HG03175 (cell line): ENCODE data around the gene MINDY1.
A peak's percentile ranks its signal among the peaks of the same experiment; 100 is the strongest.

Experiments used
- ATAC-seq: cut with Tn5 transposase; IDR thresholded peaks from one replicate; pipeline ENCODE4 v1.9.1; 2021; ENCODE audit warnings: mild to moderate bottlenecking, moderate library complexity; ENCODE audit not compliant: unreplicated experiment

Gene MINDY1

DNA sequence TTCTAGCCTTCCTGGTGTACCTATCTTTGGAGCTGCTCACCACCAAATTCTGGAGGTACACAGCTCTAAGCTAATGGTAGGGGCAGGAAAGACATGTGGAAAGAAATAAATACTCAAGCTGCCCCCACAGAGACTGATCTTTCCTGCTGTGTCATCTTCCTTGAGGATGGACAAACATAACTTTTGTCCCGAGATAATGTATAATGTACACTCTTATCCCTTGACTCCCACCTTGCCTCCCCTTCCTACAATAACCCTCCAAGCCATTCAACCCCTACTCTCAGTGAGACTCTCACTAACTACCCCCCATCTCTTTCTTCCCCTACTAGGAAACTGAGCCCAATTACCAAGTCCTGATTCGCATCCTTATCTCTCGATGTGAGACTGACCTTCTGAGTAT lies 12.5 kb downstream of the MINDY1 start:
- ATAC-seq, result no peak

DNA sequence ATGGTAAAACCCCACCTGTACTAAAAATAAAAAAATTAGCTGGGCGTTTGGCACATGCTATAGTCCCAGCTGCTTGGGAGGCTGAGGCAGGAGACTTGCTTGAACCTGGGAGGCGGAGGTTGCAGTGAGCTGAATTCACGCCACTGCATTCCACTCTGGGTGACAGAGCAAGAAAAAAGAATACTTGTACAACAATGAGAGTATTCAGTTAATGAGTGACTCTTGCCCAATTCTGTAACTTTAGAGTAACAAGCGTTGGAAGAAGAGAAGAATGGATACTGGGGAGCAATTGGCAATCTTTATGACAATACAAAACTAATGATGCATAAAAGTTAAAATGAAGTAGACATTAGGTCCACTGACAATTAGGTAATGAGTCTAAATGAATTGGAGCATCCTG lies 14.1 kb downstream of the MINDY1 start:
- ATAC-seq, result no peak

DNA sequence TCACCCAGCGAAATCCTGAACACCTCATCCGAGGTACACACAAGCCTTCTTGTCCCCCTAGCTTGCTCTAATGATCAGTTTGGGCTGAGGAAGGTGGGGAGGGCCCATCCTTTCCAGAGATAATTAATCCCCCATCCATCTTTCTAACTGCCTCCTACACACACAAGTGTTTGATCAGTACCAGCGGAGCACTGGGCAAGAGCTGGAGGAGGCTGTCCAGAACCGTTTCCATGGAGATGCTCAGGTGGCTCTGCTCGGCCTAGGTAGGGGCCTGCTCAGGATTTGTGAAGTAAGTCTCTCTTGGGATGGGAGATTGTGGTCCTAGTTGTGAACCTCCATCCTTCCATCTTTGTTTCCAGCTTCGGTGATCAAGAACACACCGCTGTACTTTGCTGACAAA lies 18.8 kb downstream of the MINDY1 start:
- no peak for ATAC-seq

DNA sequence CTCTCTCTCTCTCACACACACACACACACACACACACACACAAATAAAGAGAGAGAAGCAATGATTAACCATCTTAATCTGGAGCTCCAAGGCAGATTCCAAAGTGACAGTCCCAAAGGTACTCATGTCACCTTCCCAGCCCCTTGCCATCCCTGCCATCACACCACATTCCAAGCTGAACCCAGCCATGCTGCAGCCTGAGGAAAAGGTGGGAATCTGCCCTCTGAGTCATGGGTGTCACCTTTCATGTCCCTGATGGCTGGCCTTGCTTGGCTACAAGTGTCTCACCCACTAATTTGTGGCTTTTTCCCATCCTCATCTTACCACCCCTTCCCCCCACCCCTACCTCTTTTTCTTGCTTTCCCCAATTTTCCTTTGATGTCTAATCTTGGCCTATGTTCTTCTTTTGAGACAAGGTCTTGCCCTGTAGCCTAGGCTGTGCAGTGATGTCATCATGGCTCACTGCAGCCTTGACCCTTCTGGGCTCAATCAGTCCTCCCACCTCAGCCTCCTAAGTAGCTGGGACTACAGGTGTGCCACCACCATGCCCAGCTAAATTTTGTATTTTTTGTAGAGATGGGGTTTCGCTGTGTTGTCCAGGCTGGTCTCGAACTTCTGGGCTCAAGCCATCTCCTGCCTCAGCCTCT lies 21.4 kb downstream of the MINDY1 start:
- no peak for ATAC-seq

DNA sequence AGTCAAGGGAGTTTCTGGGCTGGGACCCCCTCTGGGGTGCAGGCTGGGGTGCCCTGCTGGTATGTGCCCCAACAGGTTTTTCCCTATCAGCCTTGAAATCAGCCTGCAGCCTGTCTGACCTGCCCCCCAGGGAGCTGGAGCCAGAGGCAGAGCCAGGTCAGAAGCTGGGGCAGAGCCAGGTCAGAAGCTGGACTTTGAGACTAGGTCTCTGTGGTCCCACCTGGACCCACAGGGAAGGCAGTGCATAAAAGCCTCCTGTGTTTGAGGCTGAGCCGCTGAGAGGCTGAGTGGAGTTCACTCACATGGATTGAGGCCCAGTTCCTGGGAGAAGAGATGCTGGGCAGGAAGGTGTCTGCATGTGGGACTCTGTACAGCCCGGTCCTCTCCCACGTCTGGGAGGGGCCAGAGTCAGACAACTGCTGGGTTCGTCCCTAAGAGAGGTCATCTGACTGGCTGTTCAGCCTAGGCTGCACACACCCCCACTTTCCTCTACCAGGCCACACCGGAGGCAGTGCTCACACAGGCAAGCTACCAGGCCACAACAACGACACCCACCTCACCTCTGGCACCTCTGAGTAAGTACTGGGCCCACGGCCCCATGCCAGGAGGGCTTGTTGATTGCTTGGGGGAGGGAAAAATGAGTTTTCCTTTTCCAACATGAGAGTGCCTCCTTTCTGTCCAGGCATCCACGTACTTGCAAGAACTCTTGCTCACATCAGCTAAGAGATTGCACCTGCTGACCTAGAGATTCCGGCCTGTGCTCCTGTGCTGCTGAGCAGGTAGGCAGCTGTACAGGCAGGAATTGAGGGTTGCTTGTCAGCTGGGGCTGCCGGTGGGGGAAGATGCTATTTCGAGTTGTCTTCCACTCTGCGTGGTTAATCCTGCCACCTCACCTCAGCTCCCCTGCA lies 24.6 kb downstream of the MINDY1 start, which contains the start of gene ANXA9:
Gene ANXA9, plus strand, starts transcription at position 488 of the 908 bp plus-strand sequence. CDS start 814 bp downstream, outside the sequence.
- ATAC-seq, result no peak

DNA sequence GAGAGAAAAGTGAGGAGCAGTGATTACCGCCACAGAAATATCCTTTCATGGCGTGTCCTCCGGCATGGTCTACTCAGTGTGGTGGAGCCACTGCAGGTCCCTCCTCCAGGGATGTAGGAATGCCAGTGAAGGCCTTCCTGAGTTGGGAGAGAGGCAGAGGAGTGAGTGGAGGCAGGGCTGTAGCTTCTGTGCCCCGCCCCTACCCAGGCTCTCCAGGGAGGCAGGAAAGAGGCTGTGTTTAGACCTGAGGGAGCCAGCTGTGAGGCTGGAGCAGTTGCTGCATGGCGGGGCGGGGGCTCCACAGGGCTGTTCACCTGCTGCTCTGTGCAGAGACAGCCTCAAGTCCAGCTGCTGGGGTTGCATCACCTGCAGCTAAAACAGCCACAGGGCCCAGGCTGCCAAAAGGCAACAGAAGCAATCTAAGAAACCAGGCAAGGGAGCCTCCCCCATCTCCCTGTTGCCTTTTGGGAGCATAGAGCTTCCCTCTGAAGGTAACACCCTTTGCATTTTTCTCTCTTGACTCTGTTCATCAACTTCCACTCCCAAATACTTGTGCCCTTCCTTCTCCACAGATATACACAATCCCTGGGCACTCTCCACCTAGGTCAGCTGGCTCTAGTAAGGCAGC lies 25.4 kb downstream of the MINDY1 start:
- no peak for ATAC-seq

DNA sequence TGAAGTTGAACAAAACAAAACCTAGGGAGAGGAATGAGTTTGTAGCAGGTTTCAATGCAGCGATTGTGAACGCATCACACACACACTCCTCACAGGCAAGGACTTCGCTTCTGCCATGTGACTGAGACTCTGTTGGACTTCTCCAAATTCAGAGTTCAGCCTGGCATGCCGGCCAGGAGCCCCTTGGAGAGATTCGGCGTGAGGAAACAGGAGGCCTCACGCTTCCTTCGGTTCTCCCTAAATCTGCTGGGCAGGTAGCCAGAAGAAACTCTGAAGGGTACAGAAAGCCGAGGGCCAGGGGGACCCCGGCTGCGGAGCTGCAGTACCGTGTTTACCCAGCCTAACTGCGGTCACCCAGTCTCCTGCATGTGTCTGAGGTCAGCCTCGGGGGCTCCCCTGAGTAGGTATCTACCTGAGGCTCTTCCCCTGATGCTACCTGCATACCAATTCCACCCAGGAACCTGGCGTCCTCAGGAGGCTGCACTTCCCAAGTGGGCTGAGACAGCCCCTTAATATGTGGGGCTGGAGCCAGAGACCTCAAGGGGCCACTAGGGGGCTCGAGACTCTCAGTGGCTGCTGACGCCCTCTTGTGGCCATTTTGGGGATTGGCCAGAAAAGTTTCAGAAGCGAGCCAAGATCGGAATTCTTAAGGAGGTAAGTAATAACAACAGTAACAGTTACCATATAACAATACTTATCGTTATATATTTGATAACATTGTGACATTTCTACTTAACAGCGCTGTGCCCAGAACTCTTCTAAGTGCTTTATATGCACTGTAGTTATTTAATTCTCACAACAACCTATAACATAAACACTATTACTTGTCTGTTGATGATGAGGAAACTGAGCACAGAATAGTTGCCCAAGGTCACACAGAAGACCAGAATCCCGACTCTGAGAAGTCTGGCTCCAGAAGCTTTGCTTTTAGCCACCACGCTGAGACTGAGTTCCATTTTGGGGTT lies 27.3 kb downstream of the MINDY1 start:
- peak; percentile 45 for ATAC-seq

DNA sequence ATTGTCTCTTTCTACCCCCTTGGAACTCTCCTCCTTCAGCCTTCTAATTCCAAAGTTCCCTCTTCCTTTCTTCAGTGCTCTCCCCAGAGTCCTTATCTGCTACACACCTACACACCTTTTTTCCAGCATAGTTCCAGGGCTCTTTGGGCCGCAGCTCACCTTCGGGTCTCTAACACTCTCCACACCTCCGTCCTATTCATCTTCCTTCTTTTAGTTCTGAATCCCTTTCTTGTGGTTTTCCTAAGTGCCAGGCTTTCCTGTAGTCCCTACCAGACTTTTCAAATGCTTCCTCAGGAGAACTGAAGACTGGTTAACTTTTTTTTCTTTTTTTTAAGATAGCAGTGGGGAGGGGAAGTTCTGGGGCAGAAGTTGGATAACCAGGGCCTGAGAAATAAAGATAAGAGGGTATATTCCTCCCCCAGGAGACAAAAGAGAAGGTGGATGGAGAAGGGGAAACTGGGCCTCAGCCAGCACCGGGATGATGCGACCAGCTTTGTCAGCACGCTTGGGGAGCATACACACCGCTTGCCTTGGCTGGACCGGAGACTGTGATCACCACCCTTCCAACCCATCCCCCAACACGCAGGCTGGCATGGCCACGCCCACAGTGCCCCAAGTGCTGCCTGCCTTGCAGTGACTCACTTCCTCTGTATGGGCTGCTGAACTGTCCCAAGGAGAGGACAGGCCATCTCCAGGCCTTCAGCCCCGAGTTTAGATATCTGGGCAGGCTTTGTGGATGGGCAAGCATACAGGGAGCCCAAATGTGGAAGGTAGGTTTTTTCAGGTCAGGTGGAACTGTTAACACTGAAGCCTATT lies 29.6 kb downstream of the MINDY1 start:
- no peak for ATAC-seq

DNA sequence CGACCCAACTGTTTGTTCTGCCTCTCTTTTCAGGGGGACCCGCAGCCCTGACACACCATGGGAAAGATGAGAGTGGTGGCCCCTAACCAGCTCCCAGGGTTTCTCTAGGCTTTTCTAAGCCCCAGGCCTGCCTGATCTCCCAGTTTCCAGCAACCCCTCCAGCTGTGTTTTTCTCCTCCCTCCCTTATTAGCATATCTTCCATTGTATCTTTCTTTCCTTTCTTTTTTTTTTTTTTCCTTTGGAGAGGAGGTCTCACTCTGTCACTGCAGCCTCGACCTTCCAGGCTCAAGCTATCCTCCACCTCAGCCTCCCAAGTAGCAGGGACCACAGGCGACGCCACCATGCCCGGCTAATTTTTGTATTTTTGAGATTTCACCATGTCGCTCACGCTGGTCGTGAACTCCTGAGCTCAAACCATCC lies 30.3 kb downstream of the MINDY1 start:
- ATAC-seq, result no peak

DNA sequence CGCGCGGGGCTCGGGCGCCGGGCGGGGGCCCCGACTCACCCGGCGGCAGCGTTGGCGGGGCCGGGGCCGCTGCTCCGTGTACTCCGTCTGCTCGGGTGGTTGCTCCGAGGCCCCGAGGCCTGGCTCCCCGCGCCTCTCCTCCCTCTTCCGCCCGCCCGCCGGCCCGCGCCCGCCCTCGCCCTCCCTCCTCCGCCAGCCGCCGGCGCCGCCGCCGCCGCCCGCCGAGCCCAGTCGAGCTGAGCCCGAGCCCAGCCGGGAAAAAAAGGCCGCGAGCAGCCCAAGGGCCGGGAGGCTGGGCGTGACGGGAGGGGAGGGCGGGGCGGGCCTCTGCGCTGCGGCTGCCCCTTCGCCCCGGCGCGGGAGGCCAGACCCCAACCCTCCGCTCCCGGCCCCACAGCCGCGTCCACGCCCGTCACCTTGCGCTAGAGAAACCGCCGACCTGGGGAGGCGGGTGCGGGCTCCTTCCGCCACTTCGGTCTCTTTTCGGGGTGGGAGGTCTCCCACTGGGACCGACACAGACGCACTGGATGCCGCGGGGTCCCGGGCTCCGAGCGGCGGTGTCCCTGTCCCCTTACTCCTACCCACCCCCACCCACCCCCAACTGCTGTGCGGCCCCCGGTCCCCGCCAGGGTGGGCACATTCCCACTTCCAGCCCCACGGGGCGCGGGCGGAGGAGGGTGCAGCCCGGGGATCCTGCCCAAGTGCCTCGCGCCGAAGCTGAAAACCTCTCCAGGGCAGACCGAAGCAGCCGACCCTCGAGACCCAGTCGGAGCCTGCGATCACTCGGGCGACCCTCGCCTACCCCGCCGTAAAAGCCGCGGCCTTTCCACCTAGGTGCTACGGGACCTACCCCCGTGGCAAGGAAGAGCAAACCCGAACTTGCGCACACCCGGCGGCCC lies 31.9 kb downstream of the MINDY1 start, which contains the start of gene CERS2:
Gene CERS2, minus strand, starts transcription at position 256 of the 899 bp plus-strand sequence. CDS start 5,745 bp downstream, outside the sequence.
- peak; percentile 56 for ATAC-seq

DNA sequence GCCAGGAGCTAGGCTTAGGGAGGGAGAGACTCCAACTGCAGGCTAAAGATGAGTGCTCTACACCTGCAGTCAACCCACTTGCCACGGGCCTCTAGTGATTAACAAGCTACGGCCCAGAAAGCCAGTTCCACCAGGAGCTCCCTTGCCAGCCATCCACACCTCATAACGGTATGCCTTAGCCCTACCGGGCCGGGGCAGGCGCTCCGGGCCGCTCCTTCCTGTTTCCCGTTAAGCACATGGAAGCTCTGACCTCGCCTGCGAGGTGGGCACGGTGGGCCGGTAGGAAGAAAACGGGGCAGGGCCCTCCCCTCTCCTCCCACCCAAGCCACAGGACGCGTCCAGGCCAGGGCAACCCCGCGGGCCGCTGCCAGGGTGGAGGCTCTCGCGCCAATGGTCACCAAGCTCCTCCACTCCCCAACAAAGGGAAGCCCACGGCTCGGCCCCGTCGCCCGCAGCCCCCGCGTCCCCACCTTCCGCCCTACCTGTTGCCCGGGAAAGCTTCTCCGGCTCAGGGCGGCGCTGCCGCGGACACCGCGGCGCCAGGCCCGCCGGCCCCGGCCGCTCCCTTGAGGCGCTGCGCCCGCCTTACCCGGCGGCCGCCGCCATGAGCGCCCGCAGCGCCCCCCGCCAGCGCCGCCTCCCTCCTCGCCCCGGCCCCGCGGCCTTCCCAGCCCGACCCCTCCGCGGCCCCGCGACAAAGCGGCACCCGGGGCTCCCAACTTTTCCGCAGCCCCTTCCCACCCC lies 32.7 kb downstream of the MINDY1 start:
- ATAC-seq, result peak; percentile 38

DNA sequence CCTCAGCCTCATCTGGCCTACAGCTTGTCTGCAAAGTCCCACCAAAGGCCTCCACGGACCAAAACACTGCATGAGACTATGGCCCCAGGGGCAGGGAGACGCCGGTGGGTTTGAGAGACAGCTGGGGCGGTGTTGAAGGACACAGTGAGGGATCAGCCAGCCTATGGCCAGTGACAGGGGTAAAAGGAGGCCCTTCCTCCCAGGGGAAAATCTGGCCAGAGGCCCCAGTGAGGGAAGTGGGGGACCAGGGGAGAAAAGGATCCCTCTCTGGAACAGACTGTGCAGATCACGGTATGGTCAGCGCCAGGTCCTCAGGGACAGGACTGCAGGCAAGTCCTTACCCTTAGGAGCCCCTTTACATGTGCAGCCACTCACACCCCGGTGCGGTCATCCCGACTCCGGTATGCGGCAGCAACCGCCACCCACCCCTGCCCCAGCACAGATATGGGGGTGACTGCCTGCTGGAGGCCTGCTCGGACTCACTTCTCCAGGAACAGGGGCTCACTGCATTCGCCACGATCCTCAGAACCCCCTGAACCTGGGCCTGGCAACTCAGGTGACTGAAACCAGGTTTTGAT lies 33.4 kb downstream of the MINDY1 start:
- ATAC-seq, result no peak

DNA sequence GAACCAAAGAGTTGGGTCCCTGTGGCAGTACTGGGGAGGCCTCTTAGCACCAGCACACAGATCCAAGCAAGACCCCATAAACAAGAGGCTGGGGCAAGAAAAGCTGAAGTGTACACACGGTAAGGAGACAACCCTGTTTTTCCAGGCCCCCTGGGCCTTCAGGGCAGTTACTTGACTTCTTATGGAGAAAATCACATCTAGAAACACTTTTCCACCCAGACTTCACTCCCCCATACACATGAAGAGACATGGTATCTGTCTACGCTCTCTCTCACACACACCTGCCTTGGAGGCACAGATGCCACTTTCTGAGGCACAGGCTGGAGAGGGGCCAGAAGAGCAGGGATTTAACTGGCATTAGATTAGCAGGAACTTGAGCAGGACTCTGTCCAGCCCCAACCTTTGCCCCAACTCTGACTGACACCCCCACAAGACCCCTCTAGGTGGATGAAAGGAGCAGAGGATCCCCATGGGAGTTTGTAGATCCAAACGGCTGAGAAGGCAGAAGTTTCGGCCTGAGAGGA lies 34.2 kb downstream of the MINDY1 start:
- no peak for ATAC-seq

DNA sequence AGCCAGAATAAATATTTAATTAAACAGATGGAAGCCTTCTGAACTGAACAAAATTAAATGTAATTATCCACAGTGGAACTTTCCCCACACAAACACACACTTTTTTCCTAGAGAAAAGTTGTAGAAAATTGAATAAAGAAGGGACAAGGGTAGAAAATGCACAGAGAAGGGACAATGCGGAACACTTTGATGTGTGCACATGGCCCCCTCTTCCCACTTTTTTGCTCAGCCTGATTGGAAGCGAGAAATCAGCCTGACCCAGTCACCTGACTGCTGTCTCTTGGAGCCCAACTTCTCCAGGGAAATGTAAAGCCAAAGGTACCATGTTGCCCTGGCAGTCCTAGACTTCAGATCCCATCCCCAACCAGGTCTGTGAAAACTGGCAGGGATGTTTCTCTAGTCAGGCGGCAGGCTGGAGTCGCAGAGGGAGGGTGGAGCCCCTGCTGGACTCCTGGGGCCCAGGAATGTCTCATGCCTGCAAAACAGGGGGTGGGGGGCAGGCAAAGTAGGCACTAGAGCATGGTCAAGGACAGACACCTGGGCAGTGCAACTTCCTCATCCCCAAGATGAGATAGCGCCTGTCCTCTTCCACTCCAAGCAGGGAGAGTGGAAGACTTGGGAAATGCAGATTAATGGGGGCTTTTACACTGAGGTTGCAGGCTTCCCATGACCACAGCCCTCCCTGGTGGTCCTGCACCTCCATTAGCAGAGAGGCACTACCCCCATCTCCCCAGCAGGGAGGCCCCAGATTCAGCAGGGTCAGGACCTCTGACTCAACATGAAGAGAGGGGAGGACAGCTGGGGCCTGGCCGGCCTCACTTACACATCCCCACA lies 34.9 kb downstream of the MINDY1 start:
- ATAC-seq, result no peak

DNA sequence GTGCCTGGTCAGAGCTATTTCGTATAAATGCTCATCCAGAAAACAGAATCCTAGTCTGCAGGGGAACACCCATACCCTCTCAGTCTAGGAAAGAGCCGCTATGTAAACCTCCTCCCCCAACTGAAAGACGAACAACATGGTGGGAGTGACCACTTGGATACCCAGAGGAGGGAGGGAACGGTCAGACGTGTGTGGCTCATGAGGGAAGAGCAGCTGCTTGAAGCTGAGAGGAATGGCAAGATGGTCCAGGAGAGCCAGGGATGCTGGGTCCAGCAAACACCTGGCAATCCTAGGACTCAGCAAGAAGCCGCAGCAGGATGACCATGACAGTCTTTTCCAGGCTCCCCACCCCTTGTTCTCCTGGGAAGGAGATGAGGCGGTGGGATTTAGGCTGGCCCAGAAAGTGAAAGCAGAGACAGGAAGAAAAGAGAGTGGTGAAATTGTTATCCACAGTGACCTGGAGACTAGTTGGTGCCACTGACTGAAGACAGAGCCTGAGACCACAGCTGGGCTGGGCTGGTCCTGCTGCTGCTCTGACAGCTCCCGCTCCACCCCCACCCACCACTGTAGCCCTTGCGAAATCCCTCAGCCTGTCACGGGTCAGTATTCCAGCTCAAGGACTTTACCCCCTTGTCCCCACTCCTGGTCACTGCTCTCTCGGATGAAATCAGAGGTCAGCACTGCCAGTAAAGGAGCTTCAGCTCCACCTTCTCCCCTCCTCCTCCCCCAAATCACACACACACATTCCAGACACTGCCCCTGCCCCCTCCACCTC lies 35.7 kb downstream of the MINDY1 start:
- ATAC-seq, result no peak

DNA sequence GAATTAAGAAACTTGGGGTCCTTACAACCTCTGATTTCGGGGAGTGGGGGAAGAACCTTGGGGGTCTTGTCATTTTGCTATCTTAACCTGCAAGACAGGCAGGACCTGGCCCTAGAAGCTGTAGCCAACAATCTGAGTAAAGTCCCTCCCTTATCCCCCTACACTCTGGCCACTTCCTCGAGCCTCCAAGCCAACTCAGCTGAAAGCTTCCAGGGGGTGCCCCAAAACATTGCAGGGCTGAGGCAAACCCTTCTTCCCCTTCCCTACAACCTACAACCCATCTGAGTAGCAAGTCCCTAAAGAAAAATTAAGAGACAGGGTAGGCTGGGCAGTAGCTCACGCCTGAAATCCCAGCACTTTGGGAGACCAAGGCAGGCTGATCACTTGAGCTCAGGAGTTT lies 37.1 kb downstream of the MINDY1 start:
- ATAC-seq, result no peak
